Umbilical cord (tissue), 2 donors: ENCODE data around the gene RNASEL. TPM values are rescaled to one million over a fixed set of nuclear protein-coding genes. Genes with fewer than 3 reads are reported as not detected.

ENCODE experiments used
- DNase-seq: peaks from one replicate; pipeline ENCODE4 v3.0.0-alpha.2; 2015; ENCODE audit warnings: low spot score
- total RNA-seq: library from RNA; depleted of rRNA; stranded (reverse); fragments of >200 nt; gene quantifications from one replicate; pipeline ENCODE4 v1.2.3, GENCODE V29; 2014; ENCODE audit warnings: low replicate concordance; ENCODE audit not compliant: insufficient read depth

Gene RNASEL
- total RNA-seq, 1 donor from 2014 or later: 19.5 TPM

DNA sequence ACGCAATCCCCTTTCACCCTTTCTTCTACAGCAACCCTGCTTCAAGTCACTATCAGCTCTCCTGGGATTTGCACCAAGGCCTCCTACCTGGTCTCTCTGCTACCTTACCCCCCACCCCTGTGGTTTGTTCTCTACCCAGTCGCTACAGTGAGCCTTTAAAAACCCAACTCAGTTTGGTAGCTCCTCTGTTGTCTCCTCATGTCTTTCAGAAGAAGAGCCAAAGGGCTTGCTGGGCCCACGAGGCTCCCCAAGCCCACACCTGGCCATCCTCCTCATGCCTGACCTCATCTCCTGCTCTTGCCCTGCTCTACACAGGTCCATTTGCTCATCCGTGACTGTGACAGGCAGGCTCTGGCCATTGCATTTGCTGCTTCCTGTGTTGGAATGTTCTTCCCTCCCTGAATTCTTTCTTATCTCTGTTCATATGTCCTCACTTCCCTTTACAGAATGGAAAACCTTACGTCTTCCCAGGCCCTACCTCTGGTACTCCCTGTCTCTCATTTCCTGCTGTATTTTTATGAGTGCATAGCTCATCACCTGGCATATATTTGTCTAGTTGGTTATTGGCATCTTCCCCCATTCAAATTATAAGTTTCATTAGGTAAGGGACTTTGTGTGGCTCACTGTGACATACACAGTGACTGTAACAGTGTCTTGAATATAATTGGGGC is 11.8 kb upstream of the RNASEL start:
- no peak for DNase-seq

DNA sequence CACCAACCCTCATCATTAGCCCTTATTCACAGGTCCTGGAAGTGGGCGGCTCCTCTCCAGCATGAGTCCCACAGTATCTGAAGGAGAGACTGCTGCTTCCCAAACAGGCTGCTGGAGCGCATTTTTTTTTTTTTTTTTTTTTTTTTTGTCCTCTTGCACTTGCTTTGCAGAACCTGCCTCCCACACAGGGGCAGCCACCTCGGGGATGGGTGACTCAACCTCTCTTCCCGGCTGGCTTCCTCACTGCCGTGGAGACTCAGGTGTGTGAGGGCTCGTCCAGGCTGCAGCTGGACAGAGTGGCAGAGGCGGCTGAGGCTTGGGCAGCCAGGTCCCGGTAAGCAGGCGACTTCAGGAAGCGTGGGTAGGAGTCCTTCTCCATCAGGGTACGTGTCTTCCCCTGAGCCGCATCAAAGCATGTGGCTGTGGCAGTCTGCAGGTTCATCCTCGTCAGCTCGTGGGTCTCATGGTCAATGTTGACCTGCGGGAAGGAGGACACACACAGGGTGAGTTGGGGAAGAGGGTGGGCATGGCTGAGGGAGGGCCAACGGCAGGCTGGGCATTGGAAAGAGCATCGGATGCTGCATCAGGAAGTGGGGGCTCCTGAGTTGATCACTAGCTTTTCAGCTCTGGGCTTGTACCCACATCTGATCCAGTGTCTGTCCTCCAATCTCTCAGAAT is 11.1 kb upstream of the RNASEL start:
- no peak for DNase-seq

DNA sequence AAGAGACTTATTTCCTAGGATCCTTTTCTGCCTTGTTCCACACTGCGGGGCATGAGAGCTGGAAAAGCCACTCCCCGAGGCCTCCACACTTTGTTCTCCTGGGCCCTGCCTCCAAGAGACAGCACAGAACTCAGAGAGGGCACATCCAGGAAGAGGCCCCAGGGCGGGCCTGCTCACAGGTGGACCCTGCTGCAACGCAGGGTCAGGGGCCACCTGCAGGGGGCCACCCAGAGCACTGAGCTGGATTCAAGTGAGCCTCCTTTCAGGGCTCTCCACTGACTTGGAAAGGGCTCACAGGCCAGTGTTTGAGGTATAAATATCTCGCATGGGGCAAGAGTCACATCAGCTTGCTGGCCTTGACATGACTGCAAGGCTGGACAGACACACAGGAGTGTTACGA is 10.3 kb upstream of the RNASEL start:
- no peak for DNase-seq

DNA sequence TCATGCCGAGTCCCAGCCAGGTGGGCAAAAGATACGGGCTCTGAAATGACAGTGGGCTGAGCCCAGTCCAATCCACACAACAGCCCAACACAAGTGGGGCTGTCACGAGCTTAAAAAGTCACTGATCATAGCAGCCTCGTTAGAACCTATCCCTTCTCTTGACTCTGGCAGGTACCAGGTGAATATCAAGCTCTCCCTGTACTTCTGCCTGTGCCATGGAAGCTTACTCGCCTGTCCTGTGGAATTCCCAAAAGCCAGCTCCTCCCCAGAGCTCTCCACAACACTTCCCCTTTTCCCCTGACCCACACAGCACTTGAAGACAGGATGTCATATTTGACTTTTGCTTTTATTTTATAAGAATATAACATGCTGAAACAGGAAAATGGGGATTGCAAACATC is 9.2 kb upstream of the RNASEL start:
- no peak for DNase-seq

DNA sequence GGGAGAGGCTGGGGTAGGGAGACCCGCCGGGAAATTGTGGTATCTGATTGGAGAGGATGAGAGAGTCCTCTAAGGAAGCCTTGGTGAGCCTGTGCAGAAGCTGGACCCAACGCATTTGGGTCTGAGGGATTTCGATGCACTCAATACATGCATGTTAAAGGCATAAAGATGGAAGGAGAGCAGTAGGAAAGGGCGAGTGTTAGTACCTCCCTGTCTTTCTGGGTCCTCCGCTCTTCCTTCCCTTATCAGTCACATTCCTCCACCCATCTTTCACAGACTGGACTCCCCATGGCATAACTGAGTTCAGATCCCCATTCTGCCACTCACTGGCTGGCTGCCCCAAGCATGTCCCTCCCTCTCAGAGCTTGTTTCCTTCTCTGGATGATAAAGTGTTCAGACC is 7.9 kb upstream of the RNASEL start:
- DNase-seq: no peak

DNA sequence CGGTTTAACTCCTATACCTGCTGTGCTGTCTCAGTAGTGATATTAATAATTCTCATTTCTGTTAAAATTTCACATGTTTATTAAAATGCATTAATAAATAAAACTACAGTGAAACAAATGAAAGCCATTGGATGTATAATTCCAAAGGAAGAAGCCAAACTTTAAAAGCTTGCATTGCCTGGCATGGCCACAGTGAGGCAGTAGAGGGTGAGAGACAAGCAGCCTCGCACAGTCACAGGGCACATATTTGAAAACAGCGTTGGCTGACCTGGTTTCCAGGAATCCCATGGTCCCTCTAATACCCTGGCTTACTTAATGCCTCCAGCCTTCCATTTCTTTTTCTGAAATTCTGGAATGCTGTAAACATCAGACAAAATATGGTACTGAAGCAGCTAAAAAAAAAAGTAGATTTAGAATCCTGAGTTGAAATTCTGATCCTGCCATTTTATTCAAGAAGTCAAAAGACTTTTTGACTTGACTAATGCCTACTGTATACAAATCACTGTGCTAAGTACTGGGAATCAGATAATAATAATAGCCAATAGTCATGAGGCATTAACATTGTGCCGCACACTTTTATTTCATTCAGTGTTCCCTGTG is 6.7 kb upstream of the RNASEL start:
- DNase-seq: peak; percentile 74

DNA sequence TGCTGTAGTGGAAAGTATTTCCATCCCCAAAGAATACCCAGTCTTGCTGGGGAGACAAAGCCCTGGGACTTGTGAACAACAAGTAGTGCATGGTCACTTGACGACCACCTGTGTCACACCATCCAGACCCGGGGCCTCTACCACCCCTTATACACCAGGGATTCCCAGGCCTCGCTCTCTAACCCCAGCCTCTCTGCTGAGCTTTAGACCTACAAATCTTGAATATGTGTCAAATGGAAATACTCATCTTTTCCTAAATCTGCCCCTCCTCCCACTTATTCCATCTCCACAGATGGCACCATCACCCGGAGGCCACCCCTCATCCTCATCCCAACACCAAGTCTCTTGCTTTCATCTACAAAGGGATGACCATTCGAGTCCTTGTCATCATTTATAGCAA is 875 bp upstream of the RNASEL start:
- no peak for DNase-seq

DNA sequence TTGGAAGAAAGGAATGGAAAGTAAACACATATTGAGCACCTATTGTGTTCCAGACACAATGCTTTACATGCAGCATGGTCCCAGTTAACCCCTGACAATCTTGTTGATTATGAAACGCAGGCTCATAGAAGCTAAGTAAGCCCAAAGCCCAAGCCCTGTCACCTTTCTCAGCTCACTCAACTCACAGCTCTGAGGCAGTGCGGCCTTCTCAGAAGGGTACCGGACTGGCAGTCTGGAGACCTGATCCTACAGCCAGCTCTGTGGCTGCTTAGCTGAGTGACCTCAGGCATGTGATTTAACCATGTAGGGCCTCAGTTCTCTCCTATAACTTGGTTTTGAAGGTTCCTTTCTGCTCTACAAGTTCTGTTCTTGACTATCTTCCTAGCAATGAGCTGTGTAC is 464 bp upstream of the RNASEL start:
- no peak for DNase-seq

DNA sequence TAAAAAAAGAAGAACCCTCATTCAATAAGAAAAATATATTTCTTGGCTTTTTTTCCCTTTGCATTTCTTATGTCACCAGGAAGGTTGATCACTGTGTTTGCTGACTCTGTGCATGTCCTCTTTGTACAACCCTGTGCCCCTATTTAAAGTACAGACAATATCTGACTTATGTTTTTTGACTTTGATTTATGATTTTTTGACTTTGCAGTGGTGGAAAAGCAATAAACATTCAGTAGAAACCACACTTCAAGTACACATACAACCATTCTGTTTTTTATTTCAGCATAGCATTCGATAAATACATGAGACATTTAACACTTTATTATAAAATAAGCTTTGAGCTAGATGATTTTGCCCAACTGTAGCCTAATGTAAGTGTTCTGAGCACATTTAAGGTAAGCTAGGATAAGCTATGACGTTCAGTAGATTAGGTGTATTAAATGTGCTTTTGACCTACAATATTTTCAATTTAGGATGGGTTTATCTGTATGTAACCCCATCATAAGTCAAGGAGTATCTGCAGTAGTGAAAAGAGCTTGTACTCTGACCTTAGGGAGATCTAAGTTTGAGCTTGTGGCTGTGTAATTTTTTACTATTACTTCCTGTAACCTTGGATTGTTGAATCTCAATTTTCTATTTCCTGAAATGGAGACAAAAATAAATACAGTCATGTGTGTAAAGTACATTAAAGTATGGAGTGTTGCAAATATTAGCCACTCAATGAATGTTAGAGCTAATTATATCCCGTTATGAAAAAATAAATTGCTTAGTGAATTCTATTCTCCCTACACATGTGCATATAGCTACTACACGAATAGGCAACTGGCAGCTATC is 1.2 kb downstream of the RNASEL start:
- DNase-seq: no peak

DNA sequence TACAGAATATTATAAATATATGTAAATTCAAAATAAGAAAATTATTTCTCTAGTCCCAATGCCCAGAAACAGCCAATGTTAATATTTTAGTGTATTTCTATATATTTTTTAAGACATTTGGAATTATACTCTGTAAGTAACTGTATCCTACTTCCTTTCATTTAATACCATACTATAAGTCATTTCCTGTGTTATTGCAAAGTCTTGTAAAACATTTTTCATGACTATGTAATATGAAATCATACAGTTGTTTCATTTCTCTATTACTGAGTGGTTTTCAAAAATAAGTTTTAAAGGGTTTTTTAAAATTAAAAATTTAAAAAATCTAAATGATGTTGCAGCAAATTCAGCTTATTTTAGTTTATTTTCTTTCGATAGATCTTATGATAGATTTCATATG is 2.0 kb downstream of the RNASEL start:
- DNase-seq: no peak

DNA sequence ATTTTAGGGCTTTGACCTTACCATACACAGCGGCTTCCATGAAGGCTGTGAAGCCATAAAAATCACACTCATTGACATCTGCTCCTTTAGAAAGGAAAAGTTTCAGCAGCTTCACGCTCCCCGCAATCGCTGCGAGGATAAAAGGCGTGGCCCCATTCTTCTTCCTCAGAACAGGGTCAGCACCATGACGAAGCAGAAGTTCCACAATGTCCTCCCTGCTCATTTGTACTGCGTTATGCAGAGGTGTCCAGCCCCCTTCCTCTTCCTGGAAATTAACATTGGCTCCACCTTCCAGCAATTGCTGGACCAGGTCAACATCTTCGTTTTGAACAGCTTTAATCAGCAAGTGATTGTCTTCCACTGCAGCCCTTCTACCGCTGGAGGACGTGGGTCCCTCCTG is 2.7 kb downstream of the RNASEL start:
- no peak for DNase-seq

DNA sequence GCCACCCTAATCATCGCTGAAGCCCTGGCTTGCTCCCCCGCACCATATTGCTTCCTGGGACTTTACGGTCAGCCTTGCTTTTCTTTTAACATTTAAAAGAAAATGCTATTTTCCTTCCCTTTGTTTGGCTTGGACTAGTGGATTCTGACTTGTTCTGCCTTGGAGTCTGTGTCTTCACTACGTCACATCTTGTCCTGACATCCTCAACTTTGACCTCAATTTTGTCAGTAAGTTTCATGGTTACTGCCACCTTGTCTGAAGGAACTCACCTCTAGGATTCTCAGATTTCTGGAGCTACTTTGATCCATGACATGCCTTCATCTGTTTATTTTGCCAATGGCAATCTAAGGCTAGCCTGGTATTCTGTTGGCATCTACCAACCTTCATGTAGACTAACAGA is 4.3 kb downstream of the RNASEL start:
- no peak for DNase-seq

DNA sequence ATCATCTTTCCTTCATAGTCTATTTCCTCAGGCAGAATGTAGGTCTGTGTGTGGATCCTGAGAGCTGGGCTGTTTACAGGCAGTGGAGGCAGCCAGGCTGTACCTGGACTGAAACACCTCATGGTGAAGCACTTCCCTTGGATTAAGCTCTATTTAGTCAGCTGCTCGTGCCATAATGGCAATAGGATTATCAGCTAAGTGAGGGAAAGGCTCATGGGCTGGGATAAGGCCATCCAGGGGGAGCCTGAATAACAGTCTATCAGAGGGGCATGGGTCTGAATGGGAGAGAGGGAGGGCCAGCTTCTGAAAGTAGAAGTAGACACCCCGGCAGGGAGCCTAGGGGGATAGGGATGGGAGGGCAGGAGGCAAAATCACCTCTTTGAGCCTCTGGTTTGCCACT is 8.3 kb downstream of the RNASEL start:
- no peak for DNase-seq

DNA sequence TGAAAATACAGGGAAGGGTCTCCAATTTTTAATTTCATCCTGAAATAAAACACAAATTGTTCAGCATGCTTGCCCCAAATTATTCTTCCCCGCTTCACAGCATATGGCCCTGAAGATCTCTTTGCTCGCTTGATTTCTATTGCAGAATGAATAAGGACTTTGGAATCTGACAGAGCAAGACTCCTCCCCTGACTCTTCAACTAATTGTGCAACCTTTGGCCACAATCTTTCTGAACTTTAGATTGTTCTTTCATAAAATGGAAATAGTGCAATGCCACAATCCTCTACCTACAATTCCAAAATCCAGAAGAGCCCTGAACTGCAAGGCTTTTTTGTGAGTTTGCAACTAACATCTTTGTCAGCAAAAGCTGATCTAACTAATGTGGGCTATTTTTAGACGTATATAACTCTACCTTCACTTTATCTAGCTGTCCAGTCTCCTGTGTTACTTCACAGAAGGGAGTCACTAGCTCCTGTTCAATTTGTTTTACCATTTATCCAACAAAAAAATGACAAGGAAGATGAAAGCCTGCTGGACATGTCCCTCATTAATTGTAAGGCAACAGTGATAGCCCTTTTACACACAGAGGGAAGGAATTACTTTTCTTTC is 13.4 kb downstream of the RNASEL start:
- DNase-seq: peak; percentile 44

DNA sequence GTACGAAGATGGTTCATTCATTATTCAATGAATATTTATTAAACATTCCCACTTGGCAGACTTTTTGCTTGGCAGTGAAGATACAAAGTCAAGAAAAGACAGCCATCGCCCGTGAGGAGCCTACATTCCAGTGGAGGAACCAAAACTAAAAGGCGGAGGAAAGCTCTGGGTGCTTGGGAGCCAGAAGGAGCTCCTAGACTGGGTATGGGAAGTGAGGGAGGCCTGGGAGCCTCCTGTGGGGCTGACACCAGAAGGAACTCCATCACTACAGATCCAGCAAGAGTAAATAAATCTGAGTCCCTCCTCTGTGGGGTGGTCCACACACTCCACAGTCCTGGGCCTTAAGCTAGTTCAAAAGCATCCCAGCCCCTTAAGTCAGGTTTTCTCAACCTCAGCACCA is 14.9 kb downstream of the RNASEL start:
- DNase-seq: no peak

DNA sequence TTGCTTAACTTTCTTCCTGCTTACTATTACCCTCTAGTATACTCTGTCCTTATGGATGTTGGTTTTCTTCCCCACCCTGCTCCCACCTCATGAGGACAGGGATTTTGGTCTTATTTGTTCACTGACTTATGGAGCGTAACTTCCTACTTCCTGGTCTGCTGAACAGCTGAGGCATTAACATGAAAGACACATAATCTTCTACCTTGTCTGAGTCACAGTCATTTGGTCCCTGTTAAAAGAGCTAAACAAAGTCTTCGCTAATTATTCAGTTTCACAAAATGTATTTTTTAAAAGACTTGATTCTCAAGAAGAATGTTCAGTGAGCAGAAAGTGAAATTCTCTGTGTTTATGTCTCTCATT is 18.5 kb downstream of the RNASEL start:
- no peak for DNase-seq

DNA sequence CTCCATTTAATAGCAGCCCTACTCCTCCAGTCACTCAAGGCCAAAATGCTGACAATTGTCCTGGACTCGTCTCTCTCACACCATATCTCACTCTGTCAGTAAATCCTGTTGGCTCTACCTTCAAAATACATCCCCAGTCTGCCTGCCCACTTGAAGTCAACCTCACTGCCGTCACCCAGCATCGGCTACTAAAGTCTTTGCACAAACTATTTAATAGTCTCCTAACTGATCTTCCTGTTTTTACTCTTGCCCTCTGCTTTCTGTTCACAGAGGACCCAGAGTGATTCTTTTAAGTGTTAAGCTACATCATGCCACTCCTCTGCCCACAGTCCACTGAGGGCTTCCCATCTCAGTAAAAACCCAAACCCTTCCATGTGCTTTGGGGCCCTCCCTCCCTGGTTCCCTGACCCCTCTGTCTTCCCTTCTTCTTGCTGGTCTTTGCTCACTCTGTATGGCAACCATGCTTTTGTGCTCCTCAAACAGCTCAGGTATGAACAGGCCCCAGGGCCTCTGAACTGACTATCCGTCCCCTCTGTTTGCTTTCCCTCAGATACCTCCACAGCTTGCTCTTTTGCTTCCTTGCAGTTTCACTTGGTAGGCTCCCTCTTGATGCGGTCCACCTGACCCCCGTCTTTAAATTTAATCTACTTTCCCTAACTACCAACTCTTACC is 19.0 kb downstream of the RNASEL start:
- DNase-seq: no peak

DNA sequence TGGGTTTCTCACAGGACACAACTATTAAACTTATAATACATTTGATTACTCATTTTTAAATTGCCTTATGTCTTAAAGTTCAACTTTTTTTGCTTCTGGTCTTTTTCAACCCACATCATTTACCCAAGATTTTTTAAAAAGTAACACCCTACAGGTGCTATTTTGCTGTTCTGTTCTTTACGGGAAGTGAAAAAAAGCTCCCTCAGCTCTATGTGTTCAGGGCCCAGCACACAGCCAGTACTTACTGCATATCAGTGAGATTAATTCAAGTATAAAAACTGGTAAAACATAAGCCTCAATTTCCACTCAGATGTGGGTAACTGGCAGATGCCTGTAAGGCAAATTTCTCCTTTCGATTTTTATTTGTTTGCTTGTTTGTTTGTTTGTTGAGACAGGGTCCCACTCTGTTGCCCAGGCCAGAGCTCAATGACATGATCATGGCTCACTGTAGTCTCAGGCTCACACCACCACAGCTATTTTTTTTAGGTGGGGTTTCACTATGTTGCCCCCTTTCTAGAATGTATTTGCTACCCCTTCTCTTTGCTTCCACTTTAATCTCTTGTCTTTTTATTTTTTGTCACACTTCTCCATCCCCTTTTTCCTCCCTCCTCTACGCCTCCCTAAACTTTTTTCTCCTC is 20.3 kb downstream of the RNASEL start:
- DNase-seq: no peak

DNA sequence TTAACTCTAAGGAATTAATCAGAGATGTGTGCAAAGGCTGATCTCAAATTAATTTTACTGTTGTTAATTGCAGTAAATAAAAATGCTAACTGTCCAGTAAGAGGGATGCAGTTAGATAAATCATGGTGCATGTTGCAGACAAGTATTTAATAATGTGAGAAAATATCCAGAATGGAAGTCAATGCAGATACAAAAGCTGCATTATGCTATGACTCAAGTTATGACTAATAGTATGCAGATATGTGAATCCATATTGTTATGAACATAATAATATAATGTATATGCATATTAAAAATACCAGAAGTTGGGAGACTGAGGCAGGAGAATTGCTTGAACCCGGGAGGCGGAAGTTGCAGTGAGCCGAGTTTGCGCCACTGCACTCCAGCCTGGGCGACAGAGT is 21.4 kb downstream of the RNASEL start:
- no peak for DNase-seq

DNA sequence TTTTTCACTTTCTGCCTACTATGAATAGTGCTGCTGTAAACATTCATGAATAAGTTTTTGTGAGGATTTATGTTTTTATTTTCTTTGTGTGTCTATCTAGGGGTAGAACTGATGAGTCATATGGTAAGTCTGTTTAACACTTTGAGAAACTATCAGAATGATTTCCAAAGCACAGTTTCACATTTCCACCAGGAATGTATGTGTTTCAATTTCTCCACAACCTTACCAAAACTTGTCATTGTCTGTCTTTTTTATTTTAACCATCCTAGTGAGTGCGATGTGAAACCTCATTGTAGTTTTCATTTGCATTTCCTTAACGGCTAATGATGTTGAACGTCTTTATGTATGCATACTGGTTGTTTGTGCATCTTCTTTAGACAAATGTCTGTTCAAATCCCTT is 23.5 kb downstream of the RNASEL start:
- no peak for DNase-seq

DNA sequence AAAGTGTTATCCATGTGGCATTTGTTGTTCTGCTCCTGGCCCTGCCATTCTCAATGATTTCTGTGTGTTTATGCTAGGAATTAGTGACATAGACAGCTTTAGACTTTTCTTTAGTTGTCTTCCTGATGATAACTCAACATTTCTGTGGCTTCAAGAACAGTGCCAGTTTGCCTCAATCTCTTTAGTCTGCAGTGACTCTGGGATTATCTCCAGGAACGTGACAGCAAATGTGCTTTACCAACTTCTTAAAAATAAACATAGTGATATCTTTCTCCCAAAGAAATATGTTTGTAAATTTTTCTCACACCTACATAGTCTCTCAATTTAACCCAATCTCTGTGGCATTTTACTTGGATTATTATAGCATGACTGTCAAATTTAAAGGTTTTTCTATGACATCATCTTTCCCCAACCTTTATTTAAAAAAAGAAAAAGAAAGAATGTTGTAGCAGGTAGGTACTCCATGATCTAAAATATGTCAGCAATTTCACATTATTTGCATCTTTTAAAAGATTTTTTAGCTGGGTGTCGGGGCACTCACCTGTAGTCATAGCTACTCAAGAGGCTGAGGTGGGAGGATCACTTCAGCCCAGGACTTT is 24.6 kb downstream of the RNASEL start:
- DNase-seq: no peak
